RCC 7860 (cell line): ENCODE measurements around the gene NCAPD3.
A peak's percentile ranks its signal among the peaks of the same experiment; 100 is the strongest.
"Not testable (repeated sequence)": the region's sequence is repeated elsewhere in the genome, so short reads cannot be mapped to it uniquely, and the experiment has no call there.

Experiments used
- DNase-seq: peaks from one replicate; pipeline ENCODE4 v3.0.0-alpha.2; 2015; ENCODE audit warnings: low spot score
- FAIRE-seq: peaks from 2 replicates; lab custom pipeline; 2012; peaks lifted over from hg19 to GRCh38; lab: Jason Lieb, UNC

The NCAPD3 gene, protein sequence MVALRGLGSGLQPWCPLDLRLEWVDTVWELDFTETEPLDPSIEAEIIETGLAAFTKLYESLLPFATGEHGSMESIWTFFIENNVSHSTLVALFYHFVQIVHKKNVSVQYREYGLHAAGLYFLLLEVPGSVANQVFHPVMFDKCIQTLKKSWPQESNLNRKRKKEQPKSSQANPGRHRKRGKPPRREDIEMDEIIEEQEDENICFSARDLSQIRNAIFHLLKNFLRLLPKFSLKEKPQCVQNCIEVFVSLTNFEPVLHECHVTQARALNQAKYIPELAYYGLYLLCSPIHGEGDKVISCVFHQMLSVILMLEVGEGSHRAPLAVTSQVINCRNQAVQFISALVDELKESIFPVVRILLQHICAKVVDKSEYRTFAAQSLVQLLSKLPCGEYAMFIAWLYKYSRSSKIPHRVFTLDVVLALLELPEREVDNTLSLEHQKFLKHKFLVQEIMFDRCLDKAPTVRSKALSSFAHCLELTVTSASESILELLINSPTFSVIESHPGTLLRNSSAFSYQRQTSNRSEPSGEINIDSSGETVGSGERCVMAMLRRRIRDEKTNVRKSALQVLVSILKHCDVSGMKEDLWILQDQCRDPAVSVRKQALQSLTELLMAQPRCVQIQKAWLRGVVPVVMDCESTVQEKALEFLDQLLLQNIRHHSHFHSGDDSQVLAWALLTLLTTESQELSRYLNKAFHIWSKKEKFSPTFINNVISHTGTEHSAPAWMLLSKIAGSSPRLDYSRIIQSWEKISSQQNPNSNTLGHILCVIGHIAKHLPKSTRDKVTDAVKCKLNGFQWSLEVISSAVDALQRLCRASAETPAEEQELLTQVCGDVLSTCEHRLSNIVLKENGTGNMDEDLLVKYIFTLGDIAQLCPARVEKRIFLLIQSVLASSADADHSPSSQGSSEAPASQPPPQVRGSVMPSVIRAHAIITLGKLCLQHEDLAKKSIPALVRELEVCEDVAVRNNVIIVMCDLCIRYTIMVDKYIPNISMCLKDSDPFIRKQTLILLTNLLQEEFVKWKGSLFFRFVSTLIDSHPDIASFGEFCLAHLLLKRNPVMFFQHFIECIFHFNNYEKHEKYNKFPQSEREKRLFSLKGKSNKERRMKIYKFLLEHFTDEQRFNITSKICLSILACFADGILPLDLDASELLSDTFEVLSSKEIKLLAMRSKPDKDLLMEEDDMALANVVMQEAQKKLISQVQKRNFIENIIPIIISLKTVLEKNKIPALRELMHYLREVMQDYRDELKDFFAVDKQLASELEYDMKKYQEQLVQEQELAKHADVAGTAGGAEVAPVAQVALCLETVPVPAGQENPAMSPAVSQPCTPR (N-terminal part only)

DNA sequence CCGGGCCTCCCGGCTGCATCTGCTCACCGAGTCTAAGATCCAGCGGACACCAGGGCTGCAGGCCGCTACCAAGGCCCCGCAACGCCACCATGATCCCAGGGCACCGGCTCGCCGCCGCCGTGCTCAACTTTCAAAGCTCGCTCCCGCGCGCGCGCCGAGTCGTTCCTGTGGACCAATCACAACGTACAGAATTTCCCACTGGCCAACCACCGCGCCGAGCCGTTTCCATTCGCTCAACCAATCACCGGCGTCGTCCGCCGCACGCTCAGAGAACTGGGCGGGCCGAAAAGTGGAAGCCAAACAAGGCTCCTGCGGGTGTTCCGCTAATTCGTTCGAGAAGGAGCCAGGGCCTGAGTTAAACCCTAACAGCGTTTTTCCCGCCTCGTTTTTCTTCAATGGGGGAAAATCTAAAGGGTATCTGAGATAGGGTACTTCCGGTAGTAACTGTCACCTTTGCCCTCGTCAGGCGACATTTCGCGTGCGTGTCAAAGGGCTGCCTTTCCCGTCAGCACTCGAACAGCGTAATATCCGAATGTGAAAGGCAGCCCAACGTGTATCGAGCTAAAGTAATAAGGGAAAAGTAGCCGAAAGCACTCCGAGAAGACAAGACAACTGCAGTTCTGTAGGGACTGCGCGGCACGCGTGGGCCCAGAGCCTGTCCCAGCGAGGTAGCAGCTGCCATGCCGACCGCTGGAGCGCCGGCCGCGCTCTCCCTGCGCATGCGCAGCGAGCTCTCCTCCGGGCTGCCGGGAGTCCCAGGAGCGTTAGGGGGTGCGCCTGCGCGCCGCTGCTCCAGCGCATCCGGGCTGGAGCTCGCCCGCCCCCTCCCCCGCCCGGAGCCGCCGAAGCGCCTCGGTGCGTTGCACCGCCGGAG is at the start of gene NCAPD3, which contains the start of gene VPS26B:
Gene NCAPD3 (minus strand): TSS at position 132 of the 874 bp plus-strand sequence. CDS start 41 bp downstream, at position 91.
Gene VPS26B (plus strand): TSS at position 836 of the 874 bp plus-strand sequence. CDS start 452 bp downstream, outside the sequence.
- FAIRE-seq = peak; percentile 57

DNA sequence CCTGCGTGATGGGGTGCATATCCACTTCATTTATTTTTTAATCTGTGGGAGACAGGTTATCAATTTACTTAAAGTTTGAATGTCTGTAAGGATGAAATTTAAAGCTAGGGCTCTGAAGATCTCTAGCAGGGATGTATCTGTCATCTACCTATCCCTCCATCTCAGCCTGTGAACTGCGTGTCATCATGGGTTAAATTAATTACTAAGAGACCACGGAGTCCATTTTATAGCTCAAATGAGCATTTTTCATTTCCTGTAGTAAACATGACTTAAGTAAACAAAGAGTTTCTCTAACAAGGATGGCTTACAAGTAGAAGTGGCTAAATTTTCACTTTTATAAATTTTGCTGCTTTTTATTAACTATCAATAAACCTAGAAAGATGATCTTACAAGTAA is 49.5 kb upstream of the NCAPD3 start:
- DNase-seq (no peak), FAIRE-seq (no peak)

More for the DNA sequence above, at the start of gene NCAPD3, which contains the start of gene VPS26B:
- DNase-seq = peak; percentile 80

DNA sequence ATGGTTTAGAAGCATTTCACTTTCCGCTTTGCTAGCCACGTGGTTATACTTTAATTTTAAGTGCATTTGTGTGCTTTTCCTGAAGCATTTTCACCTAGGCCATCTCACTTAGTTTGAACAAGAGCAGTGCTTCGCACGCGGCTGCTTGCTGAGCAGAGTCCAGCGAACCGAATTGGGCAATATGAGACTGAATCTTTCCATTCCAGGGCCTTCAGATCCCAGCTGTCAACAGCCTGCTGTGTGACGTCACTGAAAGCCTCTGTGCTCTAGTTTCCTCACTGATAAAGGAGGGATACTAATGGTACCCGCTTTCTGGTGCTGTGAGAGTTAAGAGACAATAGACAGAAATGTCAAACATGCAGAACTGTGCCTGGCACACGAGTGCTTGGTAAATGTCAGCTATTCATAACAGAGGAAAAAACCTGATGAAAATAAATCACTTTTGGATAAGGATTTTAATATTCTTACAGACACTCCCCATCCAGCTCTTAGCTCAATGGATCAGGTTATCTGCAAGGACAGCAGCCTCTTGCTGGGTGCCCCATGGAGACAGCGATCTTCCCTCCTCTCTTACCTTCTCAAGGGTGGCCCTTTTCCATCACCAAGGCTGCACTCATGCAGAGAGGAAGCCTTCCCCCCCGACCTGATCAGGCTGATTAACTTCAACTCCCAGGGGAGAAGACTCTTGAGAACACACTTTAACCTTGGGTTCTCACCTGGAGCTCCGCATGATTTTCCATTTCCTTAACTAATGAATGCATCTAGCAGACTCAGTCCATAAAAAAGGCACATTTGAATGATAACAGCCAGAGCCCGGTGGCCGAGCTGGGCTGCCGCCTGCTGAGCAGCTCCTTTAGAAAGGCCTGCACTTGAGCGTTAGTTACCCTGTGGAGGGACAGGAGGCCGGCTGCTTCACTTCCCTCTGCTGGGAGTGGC is 48.9 kb upstream of the NCAPD3 start:
- FAIRE-seq (no peak), DNase-seq (no peak)

DNA sequence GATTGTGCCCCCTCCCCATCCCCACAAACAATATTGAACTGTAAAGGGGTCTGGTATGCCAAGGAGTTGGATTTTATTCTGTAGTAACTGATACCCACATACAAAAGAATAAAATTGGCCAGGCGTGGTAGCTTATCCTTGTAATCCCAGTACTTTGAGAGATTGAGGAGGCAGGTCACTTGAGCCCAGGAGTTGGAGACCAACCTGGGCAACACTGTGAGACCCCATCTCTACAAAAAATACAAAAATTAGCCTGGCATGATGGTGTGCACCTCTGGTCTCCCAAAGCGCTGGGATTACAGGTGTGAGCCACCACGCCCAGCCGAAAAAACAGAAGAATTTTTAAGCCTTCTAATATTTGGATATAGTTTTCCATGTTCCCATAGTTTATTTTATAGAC is 48.2 kb upstream of the NCAPD3 start:
- DNase-seq (no peak), FAIRE-seq (no peak)

DNA sequence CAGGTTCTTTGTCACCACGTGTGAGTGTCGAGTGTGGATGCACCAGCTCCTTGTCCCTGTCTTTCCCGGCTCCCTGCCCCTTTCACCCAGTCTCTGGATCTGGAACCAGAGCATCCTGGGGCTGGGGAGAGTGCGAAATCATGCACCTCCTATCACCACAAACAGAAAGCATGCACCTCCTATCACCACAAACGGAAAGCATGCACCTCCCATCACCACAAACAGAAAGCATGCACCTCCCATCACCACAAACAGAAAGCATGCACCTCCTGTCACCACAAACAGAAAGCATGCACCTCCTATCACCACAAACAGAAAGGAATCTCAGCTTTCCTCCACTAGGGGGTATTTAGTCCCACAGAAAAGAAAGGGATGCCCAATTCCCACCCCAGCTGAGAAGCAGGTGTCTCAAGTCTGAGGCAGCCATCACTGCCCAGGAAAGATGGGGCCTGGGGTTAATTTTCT is 46.5 kb upstream of the NCAPD3 start:
- DNase-seq = no peak
- no peak for FAIRE-seq

DNA sequence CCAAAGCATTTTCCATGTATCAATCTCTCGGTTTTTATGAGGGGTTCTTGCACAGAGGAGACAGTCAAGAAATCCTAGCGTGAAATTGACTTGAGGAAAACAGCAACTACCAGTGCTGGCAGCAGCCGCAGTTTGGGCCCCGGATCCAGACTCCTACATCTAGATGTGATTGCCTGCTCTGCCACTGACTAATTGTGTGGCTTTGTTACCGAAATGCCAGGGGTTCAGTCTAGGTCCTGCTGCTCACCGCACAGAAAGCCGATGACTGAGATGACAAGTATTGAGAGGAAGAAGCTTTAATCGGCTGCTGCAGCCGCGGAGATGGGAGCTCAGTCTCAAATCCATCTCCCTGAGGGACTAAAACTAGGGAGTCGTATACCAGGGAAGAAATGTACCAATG is 44.2 kb upstream of the NCAPD3 start:
- no peak for DNase-seq
- FAIRE-seq = no peak

DNA sequence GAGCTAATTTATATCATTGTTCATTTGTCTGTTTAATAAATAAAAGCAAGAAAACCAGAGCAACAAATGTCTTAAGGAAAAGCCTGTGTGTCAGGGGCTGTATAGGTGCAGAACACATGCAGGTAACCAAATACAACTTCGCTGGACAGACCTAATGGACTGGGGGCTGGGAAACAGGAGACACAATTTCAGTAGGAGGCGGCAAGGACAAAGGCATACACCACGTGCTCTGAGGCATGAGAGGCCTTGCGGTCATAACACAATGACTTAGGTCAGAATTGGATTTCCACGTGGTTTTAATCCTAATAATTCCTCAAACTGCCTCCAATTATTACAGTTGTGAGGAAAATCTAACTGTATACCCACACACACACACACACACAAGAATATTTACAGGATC is 43.7 kb upstream of the NCAPD3 start:
- FAIRE-seq (no peak), DNase-seq (no peak)

DNA sequence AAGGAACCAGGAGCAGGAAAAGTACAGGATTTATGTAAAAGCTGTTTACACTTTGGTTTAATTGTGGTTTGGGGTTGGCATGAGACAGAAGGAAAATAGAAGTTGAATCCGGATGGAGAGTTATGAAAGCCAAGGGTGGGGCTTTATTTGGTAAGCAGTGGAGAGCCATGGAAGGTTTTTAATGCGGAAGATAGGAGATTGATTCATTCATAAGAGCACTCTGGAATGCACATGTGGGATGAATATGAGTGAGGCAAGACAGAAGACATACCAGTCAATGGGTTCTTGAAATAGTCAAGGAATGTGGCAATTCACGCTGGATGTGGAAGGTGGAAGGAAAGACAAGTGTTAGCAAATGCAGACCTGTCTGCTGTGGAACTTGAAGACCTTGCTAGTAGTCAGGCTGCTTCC is 43.1 kb upstream of the NCAPD3 start:
- no peak for FAIRE-seq
- no peak for DNase-seq

DNA sequence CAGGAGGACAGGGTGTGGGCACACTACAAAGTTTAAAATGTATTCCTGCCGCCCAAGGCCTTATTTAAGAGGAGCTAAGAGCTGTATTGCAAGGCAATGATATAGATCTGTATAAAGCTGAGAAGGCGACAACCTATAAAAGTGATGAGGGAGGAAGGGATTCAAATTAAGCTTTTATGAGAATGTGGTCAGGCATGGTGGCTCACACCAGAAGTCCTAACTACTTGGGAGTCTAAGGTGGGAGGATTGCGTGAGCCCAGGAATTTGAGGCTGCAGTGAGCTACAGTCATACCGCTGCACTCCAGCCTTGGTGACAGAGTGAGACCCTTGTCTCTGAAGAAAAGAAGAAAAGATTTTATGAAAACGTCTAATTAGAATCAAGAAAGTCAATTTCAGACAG is 42.7 kb upstream of the NCAPD3 start:
- FAIRE-seq = no peak

DNA sequence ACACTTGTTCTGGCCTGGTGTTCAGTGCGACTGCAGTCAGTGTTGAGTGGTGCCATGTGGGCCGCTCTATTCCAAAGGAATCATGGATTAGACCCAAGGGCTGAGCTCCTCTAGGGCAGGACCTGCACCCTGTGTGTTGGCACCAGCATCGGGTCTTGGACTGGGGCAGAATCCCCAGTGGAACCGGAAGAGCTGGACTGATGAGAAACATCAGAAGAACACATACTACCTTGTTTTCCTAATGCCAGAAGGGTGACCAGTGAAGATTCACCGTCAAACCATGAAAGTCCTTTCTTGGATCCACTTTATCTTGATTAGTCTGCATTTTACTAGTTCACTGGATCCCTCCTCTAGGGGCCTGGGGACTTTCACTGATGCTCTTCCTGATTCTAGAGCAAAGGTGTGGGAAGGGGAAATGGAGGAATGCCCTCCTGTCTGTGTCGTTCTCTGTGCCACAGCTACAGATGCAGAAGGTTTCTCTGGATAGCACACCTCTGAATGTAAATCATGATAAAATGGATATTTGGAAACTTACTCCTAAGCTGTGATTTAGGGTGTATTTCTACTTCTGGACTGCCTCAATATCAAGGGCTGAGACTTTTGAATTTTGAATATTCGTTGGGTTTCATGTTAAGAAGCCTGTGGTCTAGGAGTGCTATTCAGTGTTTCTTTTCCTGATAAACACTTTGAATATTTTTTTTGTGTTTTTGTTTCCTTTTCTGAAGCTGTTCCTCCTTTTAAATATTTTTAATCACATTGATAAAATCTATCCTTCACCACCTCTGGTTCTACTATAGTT is 41.4 kb upstream of the NCAPD3 start:
- DNase-seq = no peak
- no peak for FAIRE-seq

More for the DNA sequence above, 42.7 kb upstream of the NCAPD3 start:
- DNase-seq = no peak

DNA sequence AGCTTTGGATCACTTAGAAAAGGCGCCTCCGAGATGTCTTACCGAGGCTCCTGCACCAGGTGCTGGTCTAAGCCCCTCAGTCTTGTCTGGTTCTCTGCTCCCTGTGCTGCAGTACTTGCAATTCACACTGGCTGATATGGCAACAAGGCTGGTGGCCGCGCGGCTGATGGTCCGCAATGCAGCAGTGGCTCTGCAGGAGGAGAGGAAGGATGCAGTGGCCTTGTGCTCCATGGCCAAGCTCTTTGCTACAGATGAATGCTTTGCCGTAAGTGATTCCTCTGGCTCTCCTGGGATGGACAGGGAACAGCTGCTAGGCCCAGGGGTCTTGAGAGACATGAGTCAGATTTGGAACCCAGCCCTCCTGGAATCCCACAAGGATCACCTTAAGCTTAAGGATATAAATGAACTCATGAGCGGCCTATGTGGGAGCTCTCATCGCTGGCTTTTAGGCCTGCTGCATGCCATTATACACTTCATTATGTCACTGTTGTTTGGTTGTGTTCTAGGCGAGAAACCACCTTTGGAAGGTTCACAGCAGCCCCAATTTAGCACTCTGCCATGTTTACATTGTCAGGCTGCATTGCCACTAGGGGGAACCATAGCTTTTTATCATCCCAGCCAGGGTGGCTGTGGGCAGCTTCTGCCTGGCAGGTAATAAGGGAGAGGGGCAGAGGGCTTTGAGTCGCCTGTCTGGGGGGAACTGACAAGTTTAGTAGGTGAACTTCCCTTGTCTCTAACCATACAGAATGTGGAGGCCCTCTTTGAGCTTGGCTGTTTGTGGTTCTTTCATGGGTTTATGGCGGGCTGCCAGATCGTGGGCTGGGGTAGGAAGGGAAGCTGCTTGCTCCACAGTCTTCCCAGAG is 38.1 kb upstream of the NCAPD3 start:
- DNase-seq (no peak), FAIRE-seq (no peak)

DNA sequence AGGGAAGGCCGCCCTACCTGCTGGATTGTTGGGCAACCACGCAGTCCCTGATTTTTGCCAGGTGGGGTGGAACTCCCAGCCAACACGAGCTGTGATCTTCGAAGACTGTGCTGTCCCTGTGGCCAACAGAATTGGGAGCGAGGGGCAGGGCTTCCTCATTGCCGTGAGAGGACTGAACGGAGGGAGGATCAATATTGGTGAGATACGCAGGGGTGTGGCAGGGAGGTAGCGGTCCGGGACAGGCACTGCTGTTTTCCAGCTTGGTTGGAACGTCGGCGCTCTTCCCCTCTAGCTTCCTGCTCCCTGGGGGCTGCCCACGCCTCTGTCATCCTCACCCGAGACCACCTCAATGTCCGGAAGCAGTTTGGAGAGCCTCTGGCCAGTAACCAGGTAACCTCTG is 37.2 kb upstream of the NCAPD3 start:
- no peak for DNase-seq
- FAIRE-seq = no peak

DNA sequence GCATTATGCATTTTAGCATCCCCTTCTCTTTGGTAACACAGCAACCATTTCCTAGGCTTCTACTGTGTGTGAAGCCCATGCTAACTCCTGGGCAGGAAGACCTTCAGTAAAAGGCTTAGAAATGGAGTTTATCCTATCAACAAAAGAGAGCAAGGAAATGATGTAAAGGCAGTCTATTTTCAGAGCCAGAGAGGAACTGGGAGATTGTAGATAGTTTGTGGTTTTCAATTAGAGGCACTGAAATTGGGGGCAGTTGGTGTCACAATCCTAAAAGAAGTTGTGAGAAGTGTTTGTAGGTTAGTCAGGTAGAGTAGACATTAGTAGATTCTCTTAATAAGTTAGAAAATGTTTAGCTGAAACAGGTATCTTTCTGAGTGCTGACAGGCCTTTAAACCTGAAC is 36.7 kb upstream of the NCAPD3 start:
- DNase-seq (no peak), FAIRE-seq (no peak)

DNA sequence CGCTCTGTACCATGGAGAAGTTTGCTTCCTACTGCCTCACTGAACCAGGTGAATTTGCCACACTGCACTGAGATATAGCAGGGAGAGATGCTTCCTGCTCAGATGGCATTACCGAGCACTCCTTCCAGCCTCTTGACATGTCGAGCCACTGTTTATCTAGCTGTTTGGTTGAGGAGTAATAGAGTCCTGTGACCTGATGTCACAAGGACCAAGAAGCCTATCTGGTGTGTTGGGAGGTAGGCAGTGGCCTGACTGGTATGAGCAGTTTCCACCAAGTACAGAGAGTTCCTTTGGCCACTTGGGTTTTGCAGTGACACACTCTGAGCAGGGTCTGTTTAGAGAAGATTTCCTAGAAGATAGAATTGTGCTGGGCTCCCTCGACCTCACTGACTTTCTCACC is 34.8 kb upstream of the NCAPD3 start:
- FAIRE-seq (no peak), DNase-seq (no peak)

DNA sequence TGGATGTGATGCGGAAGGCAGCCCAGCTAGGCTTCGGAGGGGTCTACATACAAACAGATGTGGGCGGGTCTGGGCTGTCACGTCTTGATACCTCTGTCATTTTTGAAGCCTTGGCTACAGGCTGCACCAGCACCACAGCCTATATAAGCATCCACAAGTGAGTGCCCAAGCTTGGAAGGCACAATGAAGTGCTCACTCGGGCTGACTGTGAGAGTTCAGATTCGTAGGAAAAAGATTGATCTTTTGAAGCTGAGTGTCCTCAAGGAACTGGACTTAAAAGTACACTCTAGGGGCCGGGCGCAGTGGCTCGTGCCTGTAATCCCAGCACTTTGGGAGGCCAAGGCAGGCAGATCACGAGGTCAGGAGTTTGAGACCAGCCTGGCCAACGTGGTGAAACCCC is 33.3 kb upstream of the NCAPD3 start:
- DNase-seq = no peak
- no peak for FAIRE-seq

DNA sequence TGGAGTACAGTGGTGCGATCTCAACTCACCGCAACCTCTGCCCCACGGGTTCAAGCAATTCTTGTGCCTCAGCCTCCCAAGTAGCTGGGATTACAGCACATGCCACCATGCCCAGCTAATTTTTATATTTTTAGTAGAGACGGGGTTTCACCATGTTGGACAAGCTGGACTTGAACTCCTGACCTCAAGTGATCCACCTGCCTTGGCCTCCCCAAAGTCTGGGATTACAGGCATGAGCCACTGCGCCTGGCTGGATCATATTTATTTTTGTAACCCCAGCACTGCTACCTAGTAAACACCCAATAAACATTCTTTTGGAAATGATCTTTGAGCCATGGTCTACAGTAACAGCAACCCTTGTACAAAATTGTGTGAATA is 31.4 kb upstream of the NCAPD3 start:
- not testable (repeated sequence) for DNase-seq, FAIRE-seq
